HUES6 (cell line): ENCODE results near the gene TFPT.
"Not testable (repeated sequence)": the region's sequence is repeated elsewhere in the genome, so short reads cannot be mapped to it uniquely, and the experiment has no call there.

Source experiments
- H3K27ac ChIP-seq: 2 replicates; pipeline ENCODE4 v1.7.0; 2013; ENCODE audit warnings: low read depth, mild to moderate bottlenecking, low read length, inconsistent platforms
- H3K27me3 ChIP-seq: 2 replicates; pipeline ENCODE4 v1.6.1; 2013; ENCODE audit warnings: low read length; ENCODE audit not compliant: control insufficient read depth, insufficient read depth
- H3K36me3 ChIP-seq: 2 replicates; pipeline ENCODE4 v1.6.1; 2013; ENCODE audit warnings: low read length; ENCODE audit not compliant: control insufficient read depth, insufficient read depth
- H3K4me1 ChIP-seq: 2 replicates; pipeline ENCODE4 v1.6.1; 2013; ENCODE audit warnings: low read length; ENCODE audit not compliant: control insufficient read depth, insufficient read depth
- H3K4me3 ChIP-seq: 2 replicates; pipeline ENCODE4 v1.5.1; 2013; ENCODE audit warnings: low read depth, low read length
- H3K9ac ChIP-seq: one replicate; pipeline ENCODE4 v1.6.1; 2013; ENCODE audit warnings: mild to moderate bottlenecking, low read length
- H3K9me3 ChIP-seq: 2 replicates; pipeline ENCODE4 v1.6.1; 2013; ENCODE audit warnings: low read depth, low read length; ENCODE audit not compliant: control insufficient read depth, insufficient read depth

TFPT gene

GRCh38 chr19:54096617-54097106 lies 18.8 kb downstream of the TFPT start:
- H3K4me1 ChIP-seq: peaks cover 18% of the 10 kb centered on the region; the same call in 1 of the 2 replicates
- H3K4me3 ChIP-seq: peak overlapping the region; percentile 75
- H3K9ac ChIP-seq: no peak overlapping the region
- H3K27ac ChIP-seq: no peak overlapping the region
- no peaks in the 10 kb centered on the region for H3K9me3 ChIP-seq
- no peaks in the 10 kb centered on the region for H3K36me3 ChIP-seq
- H3K27me3 ChIP-seq: peaks cover 23% of the 10 kb centered on the region

GRCh38 chr19:54095859-54096616 lies 19.4 kb downstream of the TFPT start:
- H3K9ac ChIP-seq: peak overlapping the region; percentile 70
- H3K9me3 ChIP-seq, H3K27ac ChIP-seq, H3K36me3 ChIP-seq: not testable (repeated sequence)
- H3K27me3 ChIP-seq: peaks cover 23% of the 10 kb centered on the region
- H3K4me1 ChIP-seq: peaks cover 18% of the 10 kb centered on the region; the same call in 1 of the 2 replicates
- H3K4me3 ChIP-seq: peak overlapping the region; percentile 75

- no peaks in the 10 kb centered on the region for H3K36me3 ChIP-seq
- peaks cover 13% of the 10 kb centered on the region; the same call in 1 of the 2 replicates for H3K4me1 ChIP-seq
- H3K4me3 ChIP-seq: peak overlapping the region; percentile 75
- H3K27ac ChIP-seq: no peak overlapping the region
- no peaks in the 10 kb centered on the region for H3K9me3 ChIP-seq
- peaks cover 23% of the 10 kb centered on the region for H3K27me3 ChIP-seq
- peak overlapping the region; percentile 70 for H3K9ac ChIP-seq
These were observed 20.2 kb downstream of the TFPT start for GRCh38 chr19:54095136-54095858.

GRCh38 chr19:54094426-54095000 lies 20.9 kb downstream of the TFPT start:
- peaks cover 13% of the 10 kb centered on the region; the same call in 1 of the 2 replicates for H3K4me1 ChIP-seq
- H3K27me3 ChIP-seq: peaks cover 23% of the 10 kb centered on the region
- H3K9ac ChIP-seq: no peak overlapping the region
- H3K4me3 ChIP-seq: no peak overlapping the region
- no peak overlapping the region for H3K27ac ChIP-seq
- H3K9me3 ChIP-seq: no peaks in the 10 kb centered on the region
- H3K36me3 ChIP-seq: no peaks in the 10 kb centered on the region

GRCh38 chr19:54084410-54084809 lies 31.0 kb downstream of the TFPT start:
- Histone ChIP-seq H3K36me3 (no peaks in the 10 kb centered on the region), H3K27me3 (no peaks in the 10 kb centered on the region), H3K4me3 (no peak overlapping the region), H3K27ac (no peak overlapping the region), H3K4me1 (no peaks in the 10 kb centered on the region), H3K9me3 (peaks cover 16% of the 10 kb centered on the region), H3K9ac (no peak overlapping the region)

- Histone ChIP-seq H3K9me3 (peaks cover 16% of the 10 kb centered on the region), H3K27ac (no peak within 1 kb of the TSS), H3K27me3 (no peaks in the 10 kb centered on the region), H3K4me3 (no peak within 1 kb of the TSS), H3K4me1 (no peaks in the 10 kb centered on the region), H3K9ac (no peak within 1 kb of the TSS), H3K36me3 (no peaks in the 10 kb centered on the region)
These were observed 34.4 kb downstream of the TFPT start, which contains the start of gene TARM1 for GRCh38 chr19:54081032-54081431. Gene TARM1, minus strand, starts transcription at chr19:54081365. Its CDS starts 25 bp downstream, at chr19:54081340.

- H3K27me3 ChIP-seq: no peaks in the 10 kb centered on the region
- H3K4me1 ChIP-seq: no peaks in the 10 kb centered on the region
- H3K9ac ChIP-seq: no peak overlapping the region
- H3K9me3 ChIP-seq: peaks cover 7% of the 10 kb centered on the region
- no peaks in the 10 kb centered on the region for H3K36me3 ChIP-seq
- H3K27ac ChIP-seq: no peak overlapping the region
- no peak overlapping the region for H3K4me3 ChIP-seq
These were observed 38.1 kb downstream of the TFPT start for GRCh38 chr19:54077334-54077733.

- Histone ChIP-seq H3K4me1 (no peaks in the 10 kb centered on the region), H3K36me3 (no peaks in the 10 kb centered on the region), H3K27me3 (no peaks in the 10 kb centered on the region)
These were observed 40.6 kb downstream of the TFPT start for GRCh38 chr19:54074851-54075250.

GRCh38 chr19:54073829-54074228 lies 41.6 kb downstream of the TFPT start:
- no peaks in the 10 kb centered on the region for H3K4me1 ChIP-seq
- no peaks in the 10 kb centered on the region; the same call in 1 of the 2 replicates for H3K9me3 ChIP-seq
- H3K27me3 ChIP-seq: no peaks in the 10 kb centered on the region
- no peak overlapping the region for H3K9ac ChIP-seq
- no peak overlapping the region for H3K27ac ChIP-seq
- H3K36me3 ChIP-seq: no peaks in the 10 kb centered on the region
- H3K4me3 ChIP-seq: no peak overlapping the region

More at GRCh38 chr19:54074851-54075250, 40.6 kb downstream of the TFPT start:
- H3K4me3 ChIP-seq: no peak overlapping the region
- no peak overlapping the region for H3K9ac ChIP-seq
- H3K9me3 ChIP-seq: no peaks in the 10 kb centered on the region; the same call in 1 of the 2 replicates
- no peak overlapping the region for H3K27ac ChIP-seq

GRCh38 chr19:54069470-54069869 lies 46.0 kb downstream of the TFPT start:
- Histone ChIP-seq H3K27me3 (no peaks in the 10 kb centered on the region), H3K36me3 (no peaks in the 10 kb centered on the region), H3K4me3 (no peak overlapping the region), H3K9me3 (no peaks in the 10 kb centered on the region; the same call in 1 of the 2 replicates), H3K9ac (no peak overlapping the region), H3K27ac (no peak overlapping the region), H3K4me1 (no peaks in the 10 kb centered on the region)
